NB4 (cell line): Measurements from ENCODE around the gene KCNQ1.

Experiments
- MYC ChIP-seq: IDR thresholded peaks from 2 replicates; pipeline ENCODE4 v1.6.1; 2011; ENCODE audit warnings: low read depth, low read length
- POLR2A ChIP-seq: IDR thresholded peaks from 2 replicates; pipeline ENCODE4 v1.6.1; 2011; ENCODE audit warnings: mild to moderate bottlenecking; ENCODE audit not compliant: insufficient read length; ENCODE audit errors: extremely low read depth
- TF ChIP-seq, protein P1 (sequence below): IDR thresholded peaks from one replicate; pipeline ENCODE4 v1.5.1; 2012; ENCODE audit warnings: low read depth, low read length

DNA sequence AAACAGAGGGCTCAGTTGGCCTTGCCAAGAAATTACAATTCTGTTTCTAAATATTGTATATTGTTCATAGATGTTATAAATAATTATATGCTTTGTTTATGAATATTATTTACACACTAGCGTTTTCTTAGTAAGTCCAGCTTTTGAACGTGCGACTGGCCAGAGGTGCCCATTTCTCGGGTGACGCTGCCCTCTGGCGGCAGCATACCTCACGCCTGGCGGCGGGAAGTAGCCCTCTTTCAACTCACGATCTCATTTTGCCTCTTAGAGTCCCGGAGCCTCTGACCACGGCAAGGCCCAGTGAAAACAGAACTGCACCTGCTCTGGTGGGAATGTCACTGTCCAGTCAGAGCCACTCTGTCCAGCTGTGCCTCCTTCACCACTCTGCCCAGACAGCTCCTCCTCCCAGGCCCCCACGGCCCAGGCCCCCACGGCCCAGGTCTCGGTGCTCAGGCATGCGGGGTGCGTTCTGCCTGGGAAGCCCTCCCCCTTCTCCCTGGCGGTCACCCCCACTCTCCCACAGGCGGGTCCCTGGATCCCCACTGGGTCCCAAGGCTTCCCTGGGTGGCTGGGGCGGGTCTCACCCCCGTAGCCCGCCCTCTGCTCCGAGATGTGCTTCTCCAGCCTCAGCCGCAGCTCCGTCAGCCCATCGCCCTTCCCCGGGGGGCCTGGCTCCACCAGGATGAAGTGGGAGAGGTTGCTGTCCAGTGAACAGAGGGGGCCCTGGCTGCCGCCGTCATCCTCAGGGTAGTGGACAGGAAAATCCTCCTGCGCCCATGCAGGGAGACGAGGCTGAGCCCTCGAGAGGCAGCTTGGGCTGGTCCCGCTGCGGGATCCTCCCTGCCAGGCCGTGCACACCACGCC is 24.9 kb upstream of the KCNQ1 start:
- TF ChIP-seq, protein P1, sequence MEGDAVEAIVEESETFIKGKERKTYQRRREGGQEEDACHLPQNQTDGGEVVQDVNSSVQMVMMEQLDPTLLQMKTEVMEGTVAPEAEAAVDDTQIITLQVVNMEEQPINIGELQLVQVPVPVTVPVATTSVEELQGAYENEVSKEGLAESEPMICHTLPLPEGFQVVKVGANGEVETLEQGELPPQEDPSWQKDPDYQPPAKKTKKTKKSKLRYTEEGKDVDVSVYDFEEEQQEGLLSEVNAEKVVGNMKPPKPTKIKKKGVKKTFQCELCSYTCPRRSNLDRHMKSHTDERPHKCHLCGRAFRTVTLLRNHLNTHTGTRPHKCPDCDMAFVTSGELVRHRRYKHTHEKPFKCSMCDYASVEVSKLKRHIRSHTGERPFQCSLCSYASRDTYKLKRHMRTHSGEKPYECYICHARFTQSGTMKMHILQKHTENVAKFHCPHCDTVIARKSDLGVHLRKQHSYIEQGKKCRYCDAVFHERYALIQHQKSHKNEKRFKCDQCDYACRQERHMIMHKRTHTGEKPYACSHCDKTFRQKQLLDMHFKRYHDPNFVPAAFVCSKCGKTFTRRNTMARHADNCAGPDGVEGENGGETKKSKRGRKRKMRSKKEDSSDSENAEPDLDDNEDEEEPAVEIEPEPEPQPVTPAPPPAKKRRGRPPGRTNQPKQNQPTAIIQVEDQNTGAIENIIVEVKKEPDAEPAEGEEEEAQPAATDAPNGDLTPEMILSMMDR = peak; percentile 89
- no peak for TF ChIP-seq POLR2A
- TF ChIP-seq MYC = 0 out of 2 replicates have a peak, but pooled peaks have one; percentile 41
